Measurements from ENCODE around the gene PFDN6. TPM values are rescaled to one million over a fixed set of nuclear protein-coding genes. Genes with fewer than 3 reads are reported as not detected.
"Not testable (repeated sequence)": the region's sequence is repeated elsewhere in the genome, so short reads cannot be mapped to it uniquely, and the experiment has no call there.

The PFDN6 gene
- total RNA-seq, 2 experiments from 2014 or later: 65.4 to 96.9 TPM

DNA sequence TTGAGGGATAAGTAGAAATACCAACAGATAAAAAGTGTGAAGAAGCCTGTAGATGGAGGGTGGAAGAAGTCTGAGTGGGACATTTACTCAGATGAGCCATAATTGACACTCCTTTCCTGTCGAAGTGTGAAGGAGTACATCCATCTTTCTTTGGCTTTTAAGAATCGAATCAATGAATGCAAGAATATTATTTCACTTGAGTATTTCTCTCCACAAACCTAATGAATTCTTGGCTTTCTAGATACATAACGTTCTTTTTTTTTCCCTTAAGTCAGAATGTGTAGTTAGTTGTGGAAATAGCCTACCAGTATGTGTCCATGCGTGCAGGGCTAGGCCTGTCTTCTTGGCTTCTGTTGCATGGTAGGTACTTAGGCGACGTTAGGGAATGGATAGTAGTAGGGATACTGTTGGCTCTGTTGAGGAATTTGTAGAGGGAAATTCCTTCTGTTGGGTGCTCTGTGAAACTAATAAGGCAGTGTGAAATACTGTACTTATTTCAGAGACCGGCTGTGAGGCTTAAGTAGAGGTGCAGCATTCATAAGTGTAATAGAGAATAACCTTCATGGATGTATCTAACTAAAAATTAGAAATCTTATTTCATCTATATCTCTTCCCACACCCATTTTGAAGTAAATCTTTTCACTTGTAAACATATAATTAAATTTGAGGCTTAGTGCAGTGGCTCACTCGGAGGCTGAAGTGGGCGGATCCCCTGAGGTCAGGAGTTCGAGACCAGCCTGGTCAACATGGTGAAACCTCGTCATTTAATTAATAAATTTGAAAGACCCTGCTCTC lies 16.1 kb upstream of the PFDN6 start:
- H3K4me1 Mint-ChIP-seq: peaks cover 56% of the 10 kb centered on the region
- peak overlapping the region; percentile 100 for H3K27ac Mint-ChIP-seq
- DNase-seq (no peak), ATAC-seq (no peak)
- H3K9me3 Mint-ChIP-seq (ENCODE audit: low read depth): no peaks in the 10 kb centered on the region
- H3K4me3 Mint-ChIP-seq: peak overlapping the region; percentile 91
- intact Hi-C loops (cut with DNase I, micrococcal nuclease): loop anchor here (2.0 to 10.0 kb wide), 6 partner anchors 39 to 1299 kb away; partner anchors contain the start of genes DXO (in 1 of the 2), ITPR3 (in 1 of the 2), PSMB9 (in 1 of the 2) and TAP1 (in 1 of the 2)
- POLR2A ChIA-PET: interaction anchor here (2.9 kb wide), 1 partner anchor 16 kb away, joined by 18 read pairs; the partner anchor contains the start of genes PFDN6 and WDR46
- H3K27me3 Mint-ChIP-seq: no peaks in the 10 kb centered on the region
- peaks cover 61% of the 10 kb centered on the region for H3K36me3 Mint-ChIP-seq (ENCODE audit: low read depth)
- CTCF ChIA-PET: interaction anchor here (0.6 kb wide), 1 partner anchor 155 kb away, joined by 4 read pairs; no protein-coding TSS in a partner anchor

DNA sequence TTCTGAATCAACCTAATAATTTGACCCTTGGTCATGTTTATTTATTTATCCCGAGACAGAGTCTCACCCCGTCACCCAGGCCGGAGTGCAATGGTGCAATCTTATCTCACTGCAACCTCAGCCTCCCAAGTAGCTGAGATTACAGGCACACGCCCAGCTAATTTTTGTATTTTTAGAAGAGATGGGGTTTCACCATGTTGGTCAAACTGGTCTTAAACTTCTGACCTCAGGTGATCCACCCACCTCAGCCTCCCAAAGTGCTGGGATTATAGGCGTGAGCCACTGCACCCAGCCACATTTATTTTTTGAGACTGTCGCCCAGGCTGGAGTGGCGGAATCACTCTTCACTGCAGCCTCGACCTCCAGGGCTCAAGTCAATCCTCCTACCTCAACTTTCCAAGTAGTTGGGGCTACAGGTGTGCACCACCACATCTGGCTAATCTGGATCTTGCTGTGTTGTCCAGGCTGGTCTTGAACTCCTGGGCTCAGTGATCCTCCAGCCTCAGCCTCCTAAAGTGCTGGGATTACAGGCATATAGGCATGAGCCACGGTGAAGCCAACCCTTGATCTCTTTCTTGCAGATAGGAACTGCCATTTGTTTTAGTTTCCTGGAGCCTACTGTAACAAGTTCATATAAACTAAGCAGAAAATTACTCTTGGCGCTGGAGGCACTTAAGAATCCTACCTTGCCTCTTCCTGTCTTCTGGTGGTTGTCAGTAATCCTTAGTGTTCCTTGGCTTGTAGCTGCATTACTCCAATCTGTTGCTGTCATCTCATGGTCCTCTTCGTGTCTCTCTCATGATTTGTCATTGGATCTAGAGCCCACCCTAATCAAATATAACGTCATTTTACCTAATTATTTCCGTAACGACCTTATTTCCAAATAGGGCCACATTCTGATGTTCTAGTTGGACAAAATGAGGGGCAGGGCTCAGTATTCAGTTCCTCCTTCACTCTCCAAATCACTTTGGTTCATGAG lies 15.2 kb upstream of the PFDN6 start:
- Mint-ChIP-seq H3K4me3 (peak overlapping the region; percentile 91), H3K4me1 (peaks cover 56% of the 10 kb centered on the region)
- POLR2A ChIA-PET: interaction anchor here (0.5 kb wide), 1 partner anchor 15 kb away, joined by 3 read pairs; the partner anchor contains the start of genes PFDN6 and WDR46

DNA sequence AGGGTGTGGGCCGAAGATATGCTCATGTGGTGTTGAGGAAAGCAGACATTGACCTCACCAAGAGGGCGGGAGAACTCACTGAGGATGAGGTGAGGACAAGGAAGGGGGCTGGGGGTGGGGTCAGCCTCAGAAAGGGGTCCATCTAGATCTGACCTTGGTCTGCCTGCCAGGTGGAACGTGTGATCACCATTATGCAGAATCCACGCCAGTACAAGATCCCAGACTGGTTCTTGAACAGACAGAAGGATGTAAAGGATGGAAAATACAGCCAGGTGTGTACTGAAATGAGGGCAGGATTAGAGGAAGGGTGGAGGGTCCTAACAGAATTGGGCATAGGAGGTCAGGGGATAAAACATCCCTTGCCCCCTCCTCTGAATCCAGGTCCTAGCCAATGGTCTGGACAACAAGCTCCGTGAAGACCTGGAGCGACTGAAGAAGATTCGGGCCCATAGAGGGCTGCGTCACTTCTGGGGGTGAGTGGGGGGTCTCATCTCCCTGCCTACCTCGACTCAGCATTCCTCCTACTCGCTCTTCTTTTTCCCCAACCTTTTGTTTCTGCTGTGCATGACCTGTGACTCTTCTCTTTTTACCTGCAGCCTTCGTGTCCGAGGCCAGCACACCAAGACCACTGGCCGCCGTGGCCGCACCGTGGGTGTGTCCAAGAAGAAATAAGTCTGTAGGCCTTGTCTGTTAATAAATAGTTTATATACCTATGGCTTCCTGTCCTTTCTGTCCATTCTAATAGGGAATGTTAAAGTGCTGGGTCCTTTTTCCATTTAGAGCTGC lies 13.4 kb upstream of the PFDN6 start:
- Mint-ChIP-seq H3K36me3 (ENCODE audit: low read depth) (peaks cover 58% of the 10 kb centered on the region), H3K27ac (peak overlapping the region; percentile 90), H3K4me1 (peaks cover 42% of the 10 kb centered on the region), H3K4me3 (peak overlapping the region; percentile 91)
- not testable (repeated sequence) for ATAC-seq; H3K27me3 Mint-ChIP-seq; H3K9me3 Mint-ChIP-seq (ENCODE audit: low read depth)
- POLR2A ChIA-PET: interaction anchor here (0.6 to 3.7 kb wide), 7 partner anchors 10 to 331 kb away, joined by 3 to 25 read pairs (median 5); partner anchors contain the start of genes PFDN6 and WDR46
- intact Hi-C loops (cut with DNase I, micrococcal nuclease): loop anchor here in 1 of 2 experiments (2.0 to 10.0 kb wide), 3 partner anchors 69 to 1301 kb away; partner anchors contain the start of genes CUTA and DXO
- CTCF ChIA-PET: interaction anchor here (0.9 to 4.0 kb wide), 3 partner anchors 13 to 42 kb away, joined by 3 to 17 read pairs (median 14); partner anchors contain the start of genes PFDN6, WDR46 and ZBTB22
- peak; percentile 19 for DNase-seq

More for the DNA sequence above, 15.2 kb upstream of the PFDN6 start:
- Mint-ChIP-seq H3K27me3 (no peaks in the 10 kb centered on the region), H3K36me3 (ENCODE audit: low read depth) (peaks cover 58% of the 10 kb centered on the region), H3K27ac (peak overlapping the region; percentile 100), H3K9me3 (ENCODE audit: low read depth) (no peaks in the 10 kb centered on the region)
- DNase-seq (no peak), ATAC-seq (no peak)
- CTCF ChIA-PET: no interaction called here
- intact Hi-C loops (cut with DNase I, micrococcal nuclease): loop anchor here (2.0 to 10.0 kb wide), 6 partner anchors 38 to 1299 kb away; partner anchors contain the start of genes DXO (in 1 of the 2), ITPR3 (in 1 of the 2), PSMB9 (in 1 of the 2) and TAP1 (in 1 of the 2)

DNA sequence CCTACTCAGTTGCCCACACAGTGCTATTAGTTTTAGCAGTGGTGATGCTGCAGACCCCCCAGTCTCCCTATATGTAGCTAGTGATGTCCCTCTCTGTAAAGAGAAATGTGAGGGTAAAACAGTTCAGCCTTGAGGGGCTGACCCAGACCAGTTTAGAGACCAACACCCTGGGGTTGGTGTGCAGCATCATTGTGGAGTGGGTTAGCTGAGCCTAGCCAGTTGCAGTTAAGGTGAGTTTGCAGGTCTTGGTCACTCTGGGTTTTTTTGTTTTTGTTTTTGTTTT lies 12.9 kb upstream of the PFDN6 start:
- intact Hi-C loops (cut with DNase I, micrococcal nuclease): loop anchor here in 1 of 2 experiments (2.0 to 10.0 kb wide), 3 partner anchors 68 to 1302 kb away; partner anchors contain the start of genes CUTA and DXO
- Mint-ChIP-seq H3K27me3 (no peaks in the 10 kb centered on the region), H3K4me1 (peaks cover 39% of the 10 kb centered on the region), H3K27ac (peak overlapping the region; percentile 90), H3K36me3 (ENCODE audit: low read depth) (peaks cover 58% of the 10 kb centered on the region), H3K4me3 (peak overlapping the region; percentile 91), H3K9me3 (ENCODE audit: low read depth) (no peaks in the 10 kb centered on the region)
- CTCF ChIA-PET: interaction anchor here (0.9 to 4.0 kb wide), 4 partner anchors 13 to 41 kb away, joined by 3 to 17 read pairs (median 9); partner anchors contain the start of genes PFDN6, WDR46 and ZBTB22
- POLR2A ChIA-PET: interaction anchor here (0.6 to 3.7 kb wide), 12 partner anchors 10 to 331 kb away, joined by 3 to 25 read pairs (median 4); partner anchors contain the start of genes KIFC1, PFDN6, RGL2 and WDR46
- ATAC-seq: no peak
- DNase-seq: no peak

DNA sequence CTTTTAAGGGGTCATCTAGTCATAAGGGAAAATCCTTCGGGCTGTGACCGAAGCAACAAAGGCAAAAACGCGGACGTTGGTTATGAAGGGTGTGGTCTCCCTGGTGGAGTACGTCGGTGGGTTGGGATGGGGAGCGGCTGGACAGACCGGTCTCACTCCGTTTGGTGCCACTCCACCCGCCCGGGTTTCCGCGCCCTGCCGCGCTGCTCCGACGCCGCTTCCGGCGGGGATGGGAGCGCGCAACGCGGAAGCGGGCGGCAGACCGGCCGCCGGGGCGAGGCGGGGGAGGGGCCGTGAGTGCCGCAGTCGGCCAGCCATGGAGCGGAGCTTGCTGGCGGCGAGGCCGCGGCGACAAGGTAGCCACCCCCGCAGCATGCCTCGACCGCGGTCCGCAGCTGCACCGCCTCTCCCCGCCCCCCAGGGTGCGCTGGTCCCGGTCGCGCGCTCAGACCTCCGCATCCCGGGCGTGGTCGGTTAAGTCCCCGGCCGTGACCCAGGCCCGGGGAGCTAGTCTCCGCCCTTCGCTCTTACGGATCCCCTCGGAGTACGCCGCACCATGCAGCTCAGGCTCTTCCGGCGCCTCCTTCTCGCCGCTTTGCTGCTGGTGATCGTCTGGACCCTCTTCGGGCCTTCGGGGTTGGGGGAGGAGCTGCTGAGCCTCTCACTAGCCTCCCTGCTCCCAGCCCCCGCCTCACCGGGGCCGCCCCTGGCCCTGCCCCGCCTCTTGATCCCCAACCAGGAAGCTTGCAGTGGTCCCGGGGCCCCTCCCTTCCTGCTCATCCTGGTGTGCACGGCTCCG lies 12.3 kb upstream of the PFDN6 start, which contains the start of gene B3GALT4:
B3GALT4 (plus strand) TSS at position 260 of the 799 bp plus-strand sequence; CDS start at position 557, 297 bp downstream.
- H3K9me3 Mint-ChIP-seq (ENCODE audit: low read depth): no peaks in the 10 kb centered on the region
- H3K4me1 Mint-ChIP-seq: peaks cover 39% of the 10 kb centered on the region
- no peaks in the 10 kb centered on the region for H3K27me3 Mint-ChIP-seq
- peaks cover 55% of the 10 kb centered on the region for H3K36me3 Mint-ChIP-seq (ENCODE audit: low read depth)
- peak within 1 kb of the TSS; percentile 91 for H3K4me3 Mint-ChIP-seq
- ChIA-PET POLR2A (interaction anchor here (0.6 to 3.7 kb wide), 20 partner anchors 9 to 382 kb away, joined by 3 to 25 read pairs (median 4); partner anchors contain the start of genes CUTA, KIFC1, PFDN6 and RGL2), CTCF (interaction anchor here (0.6 to 4.0 kb wide), 11 partner anchors 12 to 153 kb away, joined by 3 to 17 read pairs (median 4); partner anchors contain the start of genes PFDN6, WDR46 and ZBTB22)
- ATAC-seq (peak; percentile 75), DNase-seq (peak; percentile 87)
- intact Hi-C loops (cut with DNase I, micrococcal nuclease): loop anchor here (1.0 to 10.0 kb wide), 7 partner anchors 12 to 1302 kb away; partner anchors contain the start of genes PFDN6 (in 2 of the 2), WDR46 (in 2 of the 2), CUTA (in 1 of the 2) and DXO (in 1 of the 2)
- H3K27ac Mint-ChIP-seq: peak within 1 kb of the TSS; percentile 92

DNA sequence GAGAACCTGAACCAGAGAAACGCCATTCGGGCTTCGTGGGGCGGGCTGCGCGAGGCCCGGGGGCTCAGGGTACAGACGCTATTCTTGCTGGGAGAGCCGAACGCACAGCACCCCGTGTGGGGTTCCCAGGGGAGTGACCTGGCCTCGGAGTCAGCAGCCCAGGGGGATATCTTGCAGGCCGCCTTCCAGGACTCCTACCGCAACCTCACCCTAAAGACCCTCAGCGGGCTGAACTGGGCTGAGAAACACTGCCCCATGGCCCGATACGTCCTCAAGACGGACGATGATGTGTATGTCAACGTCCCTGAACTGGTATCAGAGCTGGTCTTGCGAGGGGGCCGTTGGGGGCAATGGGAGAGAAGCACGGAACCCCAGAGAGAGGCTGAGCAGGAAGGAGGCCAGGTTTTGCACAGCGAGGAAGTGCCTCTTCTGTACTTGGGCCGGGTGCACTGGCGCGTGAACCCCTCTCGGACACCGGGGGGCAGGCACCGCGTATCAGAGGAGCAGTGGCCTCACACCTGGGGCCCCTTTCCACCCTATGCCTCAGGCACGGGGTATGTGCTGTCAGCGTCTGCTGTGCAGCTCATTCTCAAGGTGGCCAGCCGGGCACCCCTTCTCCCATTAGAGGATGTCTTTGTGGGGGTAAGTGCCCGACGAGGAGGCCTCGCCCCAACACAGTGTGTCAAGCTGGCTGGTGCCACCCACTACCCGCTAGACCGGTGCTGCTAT lies 11.6 kb upstream of the PFDN6 start:
- intact Hi-C loops (cut with DNase I, micrococcal nuclease): loop anchor here (1.0 to 10.0 kb wide), 7 partner anchors 11 to 1303 kb away; partner anchors contain the start of genes PFDN6 (in 2 of the 2), WDR46 (in 2 of the 2), CUTA (in 1 of the 2) and DXO (in 1 of the 2)
- H3K27ac Mint-ChIP-seq: peak overlapping the region; percentile 92
- H3K36me3 Mint-ChIP-seq (ENCODE audit: low read depth): peaks cover 48% of the 10 kb centered on the region
- no peaks in the 10 kb centered on the region for H3K27me3 Mint-ChIP-seq
- H3K4me1 Mint-ChIP-seq: peaks cover 36% of the 10 kb centered on the region
- DNase-seq: peak; percentile 57
- no peaks in the 10 kb centered on the region for H3K9me3 Mint-ChIP-seq (ENCODE audit: low read depth)
- POLR2A ChIA-PET: interaction anchor here (0.6 to 3.7 kb wide), 15 partner anchors 9 to 383 kb away, joined by 3 to 25 read pairs (median 5); partner anchors contain the start of genes CUTA, KIFC1, PFDN6 and RGL2
- H3K4me3 Mint-ChIP-seq: peak overlapping the region; percentile 91
- peak; percentile 6 for ATAC-seq
- CTCF ChIA-PET: interaction anchor here (0.6 to 4.0 kb wide), 11 partner anchors 11 to 154 kb away, joined by 3 to 17 read pairs (median 4); partner anchors contain the start of genes PFDN6, WDR46 and ZBTB22

DNA sequence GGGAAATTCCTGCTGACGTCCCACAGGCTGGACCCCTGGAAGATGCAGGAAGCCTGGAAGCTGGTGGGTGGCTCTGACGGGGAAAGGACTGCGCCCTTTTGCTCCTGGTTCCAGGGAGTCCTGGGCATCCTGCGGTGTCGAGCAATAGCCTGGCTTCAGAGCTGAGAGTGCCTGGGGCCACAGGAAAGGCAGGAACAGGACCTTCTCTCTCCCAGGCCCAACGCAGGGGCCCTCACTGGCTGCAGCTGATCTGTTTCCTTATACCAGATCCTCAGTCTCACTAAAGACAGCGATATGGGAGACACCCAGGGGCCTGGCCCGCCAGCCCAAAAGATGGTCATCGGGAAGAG lies 11.0 kb upstream of the PFDN6 start:
- ATAC-seq: no peak
- intact Hi-C loops (cut with DNase I, micrococcal nuclease): loop anchor here in 1 of 2 experiments (10.0 kb wide), 1 partner anchor 1304 kb away; the partner anchor contains the start of gene DXO
- ChIA-PET CTCF (interaction anchor here (0.8 to 4.0 kb wide), 7 partner anchors 11 to 159 kb away, joined by 3 to 17 read pairs (median 3); partner anchors contain the start of genes PFDN6, WDR46 and ZBTB22), POLR2A (interaction anchor here (1.8 to 3.7 kb wide), 3 partner anchors 11 to 40 kb away, joined by 10 to 25 read pairs (median 15); partner anchors contain the start of genes PFDN6, RGL2, WDR46 and ZBTB22)
- DNase-seq: no peak
- Mint-ChIP-seq H3K9me3 (ENCODE audit: low read depth) (no peaks in the 10 kb centered on the region), H3K27ac (peak overlapping the region; percentile 92), H3K27me3 (no peaks in the 10 kb centered on the region), H3K36me3 (ENCODE audit: low read depth) (peaks cover 42% of the 10 kb centered on the region), H3K4me1 (peaks cover 34% of the 10 kb centered on the region), H3K4me3 (no peak overlapping the region)

DNA sequence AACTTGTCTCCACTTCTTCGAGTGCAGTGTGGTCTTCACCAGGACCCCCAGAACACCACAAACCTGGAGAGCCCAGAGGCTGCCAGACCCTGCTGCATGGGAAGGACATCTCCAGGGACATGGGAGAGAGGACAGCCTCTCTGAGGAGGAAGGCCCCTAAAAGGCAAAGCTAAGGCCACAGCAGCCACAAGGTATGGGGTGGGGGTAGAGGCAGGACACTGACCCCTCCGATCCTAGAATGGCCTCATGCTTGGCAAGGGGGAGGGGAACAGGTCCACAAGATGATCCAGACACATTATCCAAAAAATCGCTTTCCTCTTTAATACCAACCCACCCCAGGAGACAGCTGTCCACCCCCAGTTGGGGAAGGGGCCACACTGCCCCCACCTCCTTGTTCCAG lies 10.6 kb upstream of the PFDN6 start:
- peaks cover 33% of the 10 kb centered on the region for H3K4me1 Mint-ChIP-seq

More for the DNA sequence above, 10.6 kb upstream of the PFDN6 start:
- no peak for DNase-seq
- peaks cover 38% of the 10 kb centered on the region for H3K36me3 Mint-ChIP-seq (ENCODE audit: low read depth)
- ChIA-PET POLR2A (interaction anchor here (2.1 to 3.7 kb wide), 2 partner anchors 10 to 21 kb away, joined by 15 to 25 read pairs; partner anchors contain the start of genes PFDN6, RGL2 and WDR46), CTCF (interaction anchor here (0.8 to 4.0 kb wide), 6 partner anchors 10 to 160 kb away, joined by 3 to 17 read pairs (median 3); partner anchors contain the start of genes PFDN6, WDR46 and ZBTB22)
- no peaks in the 10 kb centered on the region for H3K9me3 Mint-ChIP-seq (ENCODE audit: low read depth)
- no peaks in the 10 kb centered on the region for H3K27me3 Mint-ChIP-seq
- intact Hi-C loops (cut with DNase I, micrococcal nuclease): loop anchor here in 1 of 2 experiments (10.0 kb wide), 1 partner anchor 1304 kb away; the partner anchor contains the start of gene DXO
- no peak overlapping the region for H3K27ac Mint-ChIP-seq
- H3K4me3 Mint-ChIP-seq: no peak overlapping the region
- ATAC-seq: no peak

All from activated CD4-positive, alpha-beta T cell treated with anti-CD3 and anti-CD28 coated beads for 36 hours (primary cell).